ENCODE results near the gene UBFD1.

DNA sequence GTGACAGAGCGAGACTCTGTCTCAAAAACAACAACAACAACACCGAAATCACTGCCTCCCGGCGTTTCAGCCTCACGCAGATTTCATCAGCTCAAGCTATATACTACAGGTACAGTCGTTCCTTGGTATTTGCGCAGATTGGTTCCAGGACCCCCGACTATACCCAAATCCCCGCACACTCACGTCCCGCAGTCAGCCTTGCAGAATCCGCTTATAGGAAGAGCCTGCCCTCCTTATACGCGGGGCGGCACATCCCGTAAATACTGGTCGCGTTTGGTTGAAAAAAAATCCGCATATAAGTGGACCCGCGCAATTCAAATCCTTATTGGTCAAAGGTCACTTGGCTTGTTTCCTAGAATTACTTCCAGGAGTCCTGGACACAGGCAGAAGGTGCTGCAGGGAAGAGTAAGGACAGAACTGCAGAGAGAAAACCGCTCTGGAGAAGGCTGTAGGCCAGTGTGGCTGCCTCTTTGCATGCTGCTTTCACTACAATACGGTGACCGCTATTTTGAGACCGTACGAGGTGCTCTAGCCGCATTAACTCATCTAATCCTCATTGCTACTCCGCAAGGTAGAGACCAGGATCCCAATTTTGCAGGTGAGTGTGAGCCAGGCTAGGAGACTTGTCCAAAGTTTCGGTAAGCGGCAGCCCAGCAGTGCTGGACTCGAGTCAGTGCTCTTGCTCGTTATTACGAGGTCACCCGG lies 37.9 kb downstream of the UBFD1 start:
- no peak for TF ChIP-seq CTCF (IDR thresholded peaks at IDR 0.05)
- TF ChIP-seq POLR2A (IDR thresholded peaks at IDR 0.05): no peak
